Measurements from ENCODE around the gene POC1B.
"Not testable (repeated sequence)": the region's sequence is repeated elsewhere in the genome, so short reads cannot be mapped to it uniquely, and the experiment has no call there.

POC1B gene

GRCh38 chr12:89461649-89462612, 63.9 kb downstream of the POC1B start:
- DNase-seq, result peak; percentile 41

GRCh38 chr12:89461190-89461589, 64.7 kb downstream of the POC1B start:
- DNase-seq, result no peak

- not testable (repeated sequence) for DNase-seq
Measured at GRCh38 chr12:89459279-89459678, 66.6 kb downstream of the POC1B start.

- DNase-seq, result no peak
Measured at GRCh38 chr12:89456565-89456964, 69.3 kb downstream of the POC1B start.

GRCh38 chr12:89454080-89454848, 71.6 kb downstream of the POC1B start:
- no peak for DNase-seq

- DNase-seq, result no peak
Measured at GRCh38 chr12:89453121-89453978, 72.5 kb downstream of the POC1B start.

- DNase-seq, result no peak
Measured at GRCh38 chr12:89451841-89452251, 74.0 kb downstream of the POC1B start.

- DNase-seq, result no peak
Measured at GRCh38 chr12:89450907-89451306, 74.9 kb downstream of the POC1B start.

GRCh38 chr12:89448951-89449371, 76.9 kb downstream of the POC1B start:
- no peak for DNase-seq

- DNase-seq, result no peak
Measured at GRCh38 chr12:89448526-89448925, 77.3 kb downstream of the POC1B start.

GRCh38 chr12:89439941-89440340, 85.9 kb downstream of the POC1B start:
- DNase-seq, result no peak

- no peak for DNase-seq
Measured at GRCh38 chr12:89437231-89437630, 88.6 kb downstream of the POC1B start.

- DNase-seq, result no peak
Measured at GRCh38 chr12:89436062-89436461, 89.8 kb downstream of the POC1B start.

- DNase-seq, result no peak
Measured at GRCh38 chr12:89433634-89434033, 92.2 kb downstream of the POC1B start.

GRCh38 chr12:89432396-89432795, 93.5 kb downstream of the POC1B start:
- no peak for DNase-seq

GRCh38 chr12:89429528-89429927, 96.3 kb downstream of the POC1B start:
- DNase-seq, result no peak

GRCh38 chr12:89427508-89428156, 98.2 kb downstream of the POC1B start:
- no peak for DNase-seq

- DNase-seq, result no peak
Measured at GRCh38 chr12:89424846-89425245, 101.0 kb downstream of the POC1B start.

- no peak for DNase-seq
Measured at GRCh38 chr12:89424389-89424788, 101.5 kb downstream of the POC1B start.

- DNase-seq, result no peak
Measured at GRCh38 chr12:89421092-89421835, 104.6 kb downstream of the POC1B start.

GRCh38 chr12:89418228-89418910, 107.5 kb downstream of the POC1B start:
- no peak for DNase-seq

All from COR-L47 (cell line).